H1 (cell line): ENCODE measurements around the gene DRC3. TPM values are rescaled to one million over a fixed set of nuclear protein-coding genes. Genes with fewer than 3 reads are reported as not detected.

ENCODE experiments used
- CTCF ChIA-PET: fragments of 300-600 bp; sonication (Branson Sonifier 250); formaldehyde crosslinking; loops from one replicate; lab custom pipeline; 2021; ENCODE audit not compliant: partially characterized antibody; lab: Charles Lee
- POLR2A ChIA-PET: fragments of 300-600 bp; sonication (Branson Sonifier 250); formaldehyde crosslinking; loops from one replicate; lab custom pipeline; 2021; ENCODE audit warnings: inconsistent platforms; ENCODE audit not compliant: partially characterized antibody; lab: Charles Lee
- DNase-seq, 2 experiments: peaks; one replicate each; pipeline versions ENCODE4 v3.0.0 to v3.0.0-alpha.2; 2010 to 2022; ENCODE audit warnings: low spot score in 2 of 2, low read depth in 1 of 2, mixed read lengths in 1 of 2
- FAIRE-seq: peaks from 2 replicates; lab custom pipeline; 2011; peaks lifted over from hg19 to GRCh38; lab: Jason Lieb, UNC
- H2AFZ ChIP-seq: 2 replicates; pipeline ENCODE4 v1.8.1; 2012; ENCODE audit warnings: low read length, inconsistent platforms
- H2AK5ac ChIP-seq: 2 replicates; pipeline ENCODE4 v1.6.1; 2013; ENCODE audit warnings: low read depth, low read length
- H2BK120ac ChIP-seq: replicated peaks from 2 replicates; pipeline ENCODE3; 2013; ENCODE audit warnings: low read depth, low read length, inconsistent platforms
- H2BK12ac ChIP-seq: 2 replicates; pipeline ENCODE4 v1.6.1; 2013; ENCODE audit warnings: low read depth, low read length
- H2BK15ac ChIP-seq: 2 replicates; pipeline ENCODE4 v1.6.1; 2013; ENCODE audit warnings: low read length
- H2BK20ac ChIP-seq: 2 replicates; pipeline ENCODE4 v1.6.1; 2013; ENCODE audit warnings: low read length
- H2BK5ac ChIP-seq: 2 replicates; pipeline ENCODE4 v1.6.1; 2013; ENCODE audit warnings: low read depth, low read length
- H3K14ac ChIP-seq: 2 replicates; pipeline ENCODE4 v1.6.1; 2013; ENCODE audit warnings: inconsistent platforms; ENCODE audit not compliant: insufficient read length
- H3K18ac ChIP-seq: 2 replicates; pipeline ENCODE4 v1.6.1; 2013; ENCODE audit warnings: low read length; ENCODE audit errors: extremely low read depth
- H3K23ac ChIP-seq: 2 replicates; pipeline ENCODE4 v1.6.1; 2013; ENCODE audit warnings: inconsistent platforms; ENCODE audit not compliant: insufficient read length
- H3K23me2 ChIP-seq: 2 replicates; pipeline ENCODE4 v1.6.1; 2013; ENCODE audit warnings: low read depth, low read length
- H3K27ac ChIP-seq: 2 replicates; pipeline ENCODE4 v1.6.1; 2011; ENCODE audit warnings: low read depth, low read length, inconsistent platforms
- H3K27me3 ChIP-seq, 4 experiments: replicated peaks in 1 of 4; 1 replicate in 1 of 4; 2 replicates in 3 of 4; pipeline versions ENCODE4 v1.6.1 to v1.8.1; 2011 to 2013; ENCODE audit warnings: low read length in 3 of 4, mild to moderate bottlenecking in 3 of 4, inconsistent platforms in 2 of 4, mixed read lengths in 2 of 4, moderate library complexity in 1 of 4; ENCODE audit not compliant: control insufficient read depth in 3 of 4, insufficient read depth in 3 of 4; ENCODE audit errors: extremely low read depth in 1 of 4
- H3K36me3 ChIP-seq, 4 experiments: 2 replicates each; pipeline versions ENCODE4 v1.6.1 to v1.8.1; 2011 to 2013; ENCODE audit warnings: mild to moderate bottlenecking in 4 of 4, low read length in 3 of 4, moderate library complexity in 2 of 4, control low read depth in 1 of 4, inconsistent platforms in 1 of 4; ENCODE audit not compliant: insufficient read depth in 4 of 4, control insufficient read depth in 2 of 4
- H3K4ac ChIP-seq: replicated peaks from 2 replicates; pipeline ENCODE3; 2013; ENCODE audit warnings: low read length, low read depth, mixed read lengths, inconsistent platforms; ENCODE audit not compliant: insufficient read length
- H3K4me1 ChIP-seq, 4 experiments: replicated peaks in 1 of 4; 1 replicate in 1 of 4; 2 replicates in 3 of 4; pipeline versions ENCODE4 v1.6.1 to v1.8.1; 2011 to 2013; ENCODE audit warnings: low read length in 3 of 4, inconsistent platforms in 2 of 4, mixed read lengths in 1 of 4; ENCODE audit not compliant: insufficient read depth in 4 of 4, control insufficient read depth in 3 of 4
- H3K4me2 ChIP-seq, 2 experiments: 2 replicates each; pipeline versions ENCODE4 v1.6.1 to v1.8.1; 2011 to 2013; ENCODE audit warnings: low read depth in 2 of 2, low read length in 2 of 2, control low read depth in 1 of 2, inconsistent platforms in 1 of 2, mild to moderate bottlenecking in 1 of 2; ENCODE audit not compliant: insufficient read depth in 1 of 2
- H3K4me3 ChIP-seq, 4 experiments: fragments of 200-600, 300-600 bp in 1 of 4; sonication (generic), shearing (Covaris generic), sonication (Bioruptor Twin) in 1 of 4; 2 replicates each; pipeline versions ENCODE4 v1.5.1 to v1.8.1; 2011 to 2016; ENCODE audit warnings: low read length in 4 of 4, low read depth in 3 of 4, control low read depth in 2 of 4, inconsistent platforms in 2 of 4, mild to moderate bottlenecking in 2 of 4, mixed read lengths in 1 of 4, moderate library complexity in 1 of 4; ENCODE audit not compliant: insufficient read depth in 2 of 4; ENCODE audit errors: extremely low read depth in 1 of 4
- H3K56ac ChIP-seq: replicated peaks from 2 replicates; pipeline ENCODE3; 2013; ENCODE audit warnings: low read depth, mild to moderate bottlenecking, mixed read lengths, low read length, inconsistent platforms; ENCODE audit not compliant: insufficient read length
- H3K79me1 ChIP-seq: 2 replicates; pipeline ENCODE4 v1.6.1; 2013; ENCODE audit warnings: low read depth, low read length, control low read depth
- H3K79me2 ChIP-seq, 2 experiments: 2 replicates each; pipeline versions ENCODE4 v1.6.1 to v1.8.1; 2012 to 2013; ENCODE audit warnings: low read length in 2 of 2, mild to moderate bottlenecking in 2 of 2, inconsistent platforms in 1 of 2; ENCODE audit not compliant: insufficient read depth in 2 of 2, control insufficient read depth in 1 of 2
- H3K9ac ChIP-seq, 4 experiments: replicated peaks in 1 of 4; 1 replicate in 1 of 4; 2 replicates in 3 of 4; pipeline versions ENCODE4 v1.6.1 to v1.8.1; 2011 to 2013; ENCODE audit warnings: low read depth in 3 of 4, low read length in 3 of 4, control low read depth in 2 of 4, mild to moderate bottlenecking in 2 of 4, moderate library complexity in 2 of 4, inconsistent platforms in 1 of 4; ENCODE audit errors: extremely low read depth in 1 of 4
- H3K9me3 ChIP-seq, 2 experiments: 2 replicates each; pipeline versions ENCODE4 v1.6.1 to v1.8.1; 2012 to 2013; ENCODE audit warnings: mild to moderate bottlenecking in 2 of 2, moderate library complexity in 2 of 2, control low read depth in 1 of 2, inconsistent platforms in 1 of 2, low read depth in 1 of 2, low read length in 1 of 2, mixed read lengths in 1 of 2; ENCODE audit not compliant: insufficient read depth in 2 of 2
- H4K20me1 ChIP-seq, 2 experiments: replicated peaks in 1 of 2; 2 replicates each; pipeline versions ENCODE3 to v1.8.1; 2011 to 2013; ENCODE audit warnings: inconsistent platforms in 2 of 2, low read length in 2 of 2, mild to moderate bottlenecking in 1 of 2; ENCODE audit not compliant: insufficient read depth in 2 of 2, control insufficient read depth in 1 of 2
- H4K5ac ChIP-seq: 2 replicates; pipeline ENCODE4 v1.6.1; 2013; ENCODE audit warnings: low read length, low read depth, mixed read lengths, inconsistent platforms; ENCODE audit not compliant: insufficient read length
- H4K8ac ChIP-seq: 2 replicates; pipeline ENCODE4 v1.8.0; 2013; ENCODE audit warnings: mild to moderate bottlenecking, moderate library complexity, low read length, inconsistent platforms; ENCODE audit not compliant: insufficient read depth; ENCODE audit errors: extremely low read depth
- H4K91ac ChIP-seq: replicated peaks from 2 replicates; pipeline ENCODE3; 2013; ENCODE audit warnings: low read length, mixed read lengths, inconsistent platforms; ENCODE audit not compliant: insufficient read length
- BACH1 ChIP-seq: IDR thresholded peaks from 2 replicates; pipeline ENCODE4 v1.6.1; 2012; ENCODE audit warnings: low read length, improper control_type of control experiment
- CBX5 ChIP-seq: fragments of 300-800, 300-1000 bp; sonication (generic); IDR thresholded peaks from 2 replicates; pipeline ENCODE4 v1.7.1; 2016; ENCODE audit warnings: antibody characterized with exemption, low read length, low read depth
- CREB1 ChIP-seq: IDR thresholded peaks from 2 replicates; pipeline ENCODE4 v1.6.1; 2012; ENCODE audit warnings: inconsistent platforms
- KDM4A ChIP-seq: IDR thresholded peaks from one replicate; pipeline ENCODE4 v1.7.1; 2012; ENCODE audit warnings: low read depth, mild to moderate bottlenecking, moderate library complexity, low read length, inconsistent platforms; ENCODE audit not compliant: severe bottlenecking
- KDM5A ChIP-seq: fragments of 200-600 bp; IDR thresholded peaks from 2 replicates; pipeline ENCODE4 v1.7.1; 2012; ENCODE audit warnings: mild to moderate bottlenecking, low read length, inconsistent platforms, mixed read lengths
- MAFK ChIP-seq: IDR thresholded peaks from 2 replicates; pipeline ENCODE4 v1.6.1; 2012; ENCODE audit warnings: low read depth, mild to moderate bottlenecking, improper control_type of control experiment, low read length
- POLR2A ChIP-seq, 2 experiments: IDR thresholded peaks; 1 replicate in 1 of 2; 2 replicates in 1 of 2; pipeline ENCODE4 v1.6.1; 2011; ENCODE audit warnings: low read depth in 2 of 2, low read length in 2 of 2, mild to moderate bottlenecking in 2 of 2; ENCODE audit errors: control extremely low read depth in 1 of 2
- RAD21 ChIP-seq, 2 experiments: IDR thresholded peaks in 1 of 2; conservative IDR thresholded peaks in 1 of 2; 2 replicates each; pipeline ENCODE4 v1.6.1; 2011; ENCODE audit warnings: low read depth in 2 of 2, low read length in 2 of 2, improper control_type of control experiment in 1 of 2, inconsistent platforms in 1 of 2, mild to moderate bottlenecking in 1 of 2, moderate library complexity in 1 of 2
- RFX5 ChIP-seq: IDR thresholded peaks from 2 replicates; pipeline ENCODE4 v1.6.1; 2011; ENCODE audit warnings: low read depth, low read length, improper control_type of control experiment, borderline replicate concordance
- SAP30 ChIP-seq: fragments of 300-600 bp; sonication (generic); IDR thresholded peaks from 2 replicates; pipeline ENCODE4 v1.7.1; 2012; ENCODE audit warnings: low read length, moderate library complexity, mild to moderate bottlenecking, inconsistent platforms; ENCODE audit not compliant: insufficient read depth, insufficient replicate concordance
- SP1 ChIP-seq: IDR thresholded peaks from 2 replicates; pipeline ENCODE4 v1.6.1; 2011; ENCODE audit warnings: low read depth, low read length
- SP2 ChIP-seq: IDR thresholded peaks from 2 replicates; pipeline ENCODE4 v1.6.1; 2012; ENCODE audit warnings: mild to moderate bottlenecking, low read length, inconsistent platforms
- TAF7 ChIP-seq: optimal IDR thresholded peaks from 2 replicates; pipeline ENCODE3; 2011; ENCODE audit warnings: low read depth, mild to moderate bottlenecking, inconsistent platforms, low read length, moderate library complexity, borderline replicate concordance
- TEAD4 ChIP-seq: IDR thresholded peaks from 2 replicates; pipeline ENCODE4 v1.6.1; 2012; ENCODE audit warnings: low read depth, low read length, inconsistent platforms, mixed read lengths
- YY1 ChIP-seq: IDR thresholded peaks from 2 replicates; pipeline ENCODE4 v1.6.1; 2011; ENCODE audit warnings: low read depth, mild to moderate bottlenecking, low read length
- WGBS, 2 experiments: shearing (Covaris generic) in 1 of 2; methylation state at CpG; one replicate each; pipeline versions ENCODE4 v1.1.6 to v1.1.7; 2013 to 2015; ENCODE audit warnings: low lambda C conversion rate in 2 of 2, mixed read lengths in 2 of 2, inconsistent platforms in 1 of 2, low coverage in 1 of 2, missing lambda C conversion rate in 1 of 2; ENCODE audit not compliant: insufficient replicate concordance in 2 of 2, insufficient coverage in 1 of 2, insufficient read length in 1 of 2; ENCODE audit errors: extremely low coverage in 1 of 2, missing lambda C conversion rate in 1 of 2; 5-methylcytosine and 5-hydroxymethylcytosine counted together
- polyA plus RNA-seq, 7 experiments: library from polyadenylated mRNA; depleted of rRNA in 3 of 7; stranded (reverse) in 5 of 7; unstranded in 2 of 7; fragments of >200 nt in 5 of 7; fragments of 200-250 nt in 2 of 7; gene quantifications; 1 replicate in 5 of 7; 2 replicates in 1 of 7; 4 replicates in 1 of 7; pipeline versions ENCODE4 v1.2.1 to v1.2.3, GENCODE V29; 2011 to 2013; ENCODE audit warnings: missing spikeins in 2 of 7, mixed read lengths in 2 of 7
- total RNA-seq: library from RNA; stranded (reverse); fragmentation: NEBNext Ultra II Directional; extraction: Animal tissue kit (Norgen Biotek cat#: 25700); gene quantifications from 2 replicates; pipeline ENCODE4 v1.2.1, GENCODE V29; 2021

The DRC3 gene
- total and polyA plus RNA-seq, 2 of the 8 experiments (the other 6 are each of a cell fraction or from before 2014, with no cell fraction given), result 0.59 TPM; not detected in 1

DNA sequence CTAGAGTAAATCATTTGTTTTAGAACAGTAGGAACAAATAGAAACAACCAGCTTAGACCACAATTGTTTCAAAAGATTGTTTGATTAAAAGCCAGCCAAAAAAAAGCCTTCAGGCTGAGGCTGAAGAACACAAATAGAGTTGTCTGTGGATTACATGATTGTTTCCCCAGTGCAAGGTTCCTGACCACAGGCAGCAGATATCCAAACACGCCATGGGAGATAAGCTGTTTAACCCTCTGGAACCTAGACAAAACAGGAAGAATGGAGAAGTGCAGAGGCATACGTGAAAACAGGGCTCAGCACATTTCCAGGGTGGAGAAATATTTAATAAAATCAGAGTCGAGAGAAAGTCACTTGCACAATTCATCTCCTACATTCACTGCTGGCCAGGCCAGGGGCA lies 45.3 kb downstream of the DRC3 start:
- Histone ChIP-seq H3K27me3 (no peaks in the 10 kb centered on the region), H3K4me1 (no peaks in the 10 kb centered on the region), H3K9ac (no peak overlapping the region), H4K20me1 (peaks cover 0 to 2% of the 10 kb centered on the region in 2 experiments), H3K23me2 (no peaks in the 10 kb centered on the region), H4K91ac (no peak overlapping the region), H3K9me3 (no peaks in the 10 kb centered on the region)
- 66% methylated on average over 3 of the region's 3 CpGs; no CpG with 5 or more reads in 1 of the 2 experiments for WGBS, 2 experiments
- CTCF ChIA-PET, result interaction anchor here (0.6 to 3.9 kb wide), 5 partner anchors 10 to 270 kb away, joined by 3 to 13 read pairs (median 4); no protein-coding TSS in a partner anchor
- TF ChIP-seq TEAD4 (no peak), SP1 (no peak), RAD21 (IDR thresholded peaks at IDR 0.05 in 1 of 2, conservative IDR thresholded peaks at IDR 0.05 in 1 of 2; ENCODE audit: low read depth in 2 of 2, low read length in 2 of 2) (no peak), POLR2A (IDR thresholded peaks at IDR 0.05; ENCODE audit: control extremely low read depth in 1 of 2, low read depth in 2 of 2, low read length in 2 of 2) (no peak), RFX5 (no peak), KDM4A (no peak), BACH1 (no peak), KDM5A (no peak), MAFK (no peak), YY1 (no peak), CBX5 (no peak), SAP30 (no peak), SP2 (no peak), TAF7 (no peak), CREB1 (no peak)
- TF ChIP-seq, all 59 proteins: peak for 0
- Histone ChIP-seq H3K4ac (no peak overlapping the region), H3K4me3 (no peak overlapping the region), H2AK5ac (no peak overlapping the region), H3K4me2 (no peak overlapping the region), H2BK5ac (no peak overlapping the region), H4K5ac (no peak overlapping the region), H3K14ac (no peak overlapping the region), H2BK15ac (no peak overlapping the region), H3K23ac (no peak overlapping the region), H3K56ac (no peak overlapping the region), H3K79me1 (0 out of 2 replicates have a peak, but pooled peaks cover 2% of the 10 kb centered on the region), H2AFZ (no peak overlapping the region), H3K36me3 (no peaks in the 10 kb centered on the region), H3K79me2 (no peaks in the 10 kb centered on the region), H2BK20ac (no peak overlapping the region), H3K18ac (no peak overlapping the region), H2BK120ac (no peak overlapping the region), H4K8ac (no peak overlapping the region), H2BK12ac (no peak overlapping the region), H3K27ac (no peak overlapping the region)
- DNase-seq, result no peak
- no peak for FAIRE-seq
- POLR2A ChIA-PET, result interaction anchor here (3.6 kb wide), 1 partner anchor 10 kb away, joined by 16 read pairs; no protein-coding TSS in a partner anchor
